AML-193 (cell line): ENCODE results near the gene TAOK1.
A peak's percentile ranks its signal among the peaks of the same experiment; 100 is the strongest.
"Not testable (repeated sequence)": the region's sequence is repeated elsewhere in the genome, so short reads cannot be mapped to it uniquely, and the experiment has no call there.

Experiments
- DNase-seq, 2 experiments: peaks; one replicate each; lab custom pipeline; 2025; lab: John Stamatoyannopoulos, UW

Gene TAOK1

DNA sequence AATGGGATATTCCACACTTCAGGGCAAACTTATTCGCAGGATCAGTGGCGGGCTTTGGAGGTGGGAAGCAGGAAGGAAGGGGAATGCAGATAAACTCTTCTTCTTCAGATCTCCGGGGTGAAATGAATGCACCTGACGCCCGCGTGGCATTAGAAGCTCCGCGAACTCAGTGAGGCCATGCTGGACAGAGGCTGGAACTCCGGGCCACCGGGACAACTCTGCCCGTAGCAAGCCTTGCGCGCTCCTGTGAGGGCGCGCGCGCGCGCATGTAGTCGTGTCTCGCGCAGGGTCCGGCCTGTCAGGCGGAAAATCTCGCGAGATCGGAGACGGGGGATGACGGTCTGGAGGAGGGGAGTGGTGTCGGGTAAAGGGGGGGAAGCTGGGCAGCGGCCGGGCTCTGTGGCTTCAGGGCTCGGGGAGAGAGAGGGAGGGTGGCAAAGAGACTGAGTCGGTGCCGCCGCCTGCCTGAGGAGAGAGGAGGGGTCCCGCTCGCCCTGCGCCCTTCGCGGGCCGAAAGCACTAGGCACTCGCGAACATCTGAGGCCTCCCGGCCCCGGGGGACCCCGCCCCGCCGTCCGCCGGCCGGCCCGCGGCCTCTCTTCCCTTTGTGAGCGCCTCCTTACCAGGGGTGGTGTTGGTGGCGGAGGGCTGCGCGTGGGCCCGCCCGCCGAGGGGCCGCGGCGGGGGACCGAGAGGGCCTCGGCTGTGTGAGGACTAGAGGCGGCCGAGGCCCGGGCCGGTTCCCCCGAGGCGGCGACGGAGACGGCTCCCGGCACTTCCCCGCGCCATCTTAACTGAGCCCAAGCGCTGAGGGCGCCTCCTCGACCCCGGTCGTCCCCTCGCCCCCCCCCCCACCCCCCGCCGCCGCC is at the start of gene TAOK1:
TSS of gene TAOK1 (plus strand) at position 382 of the 869 bp plus-strand sequence. CDS start 61,186 bp downstream, outside the sequence.
- peak; percentile 98 for DNase-seq

DNA sequence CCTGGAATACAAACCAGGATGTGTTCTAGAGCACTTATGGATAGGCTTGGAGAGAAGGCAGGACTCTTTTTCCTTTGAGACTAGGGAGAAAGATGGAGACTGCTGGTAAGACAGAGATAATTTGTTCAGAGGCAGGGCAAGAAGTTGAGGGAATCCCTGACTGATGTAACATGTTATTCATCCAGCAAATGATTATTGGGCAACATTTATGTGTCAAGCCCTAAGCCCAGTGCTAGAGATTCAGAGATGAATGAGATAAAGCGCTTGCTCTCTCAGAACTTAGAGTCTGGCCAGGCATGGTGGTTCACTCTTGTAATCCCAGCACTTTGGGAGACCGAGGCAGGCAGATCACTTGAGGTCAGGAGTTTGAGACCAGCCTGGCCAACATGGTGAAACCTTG is 48.4 kb upstream of the TAOK1 start:
- peak; percentile 47 to 55 for DNase-seq

DNA sequence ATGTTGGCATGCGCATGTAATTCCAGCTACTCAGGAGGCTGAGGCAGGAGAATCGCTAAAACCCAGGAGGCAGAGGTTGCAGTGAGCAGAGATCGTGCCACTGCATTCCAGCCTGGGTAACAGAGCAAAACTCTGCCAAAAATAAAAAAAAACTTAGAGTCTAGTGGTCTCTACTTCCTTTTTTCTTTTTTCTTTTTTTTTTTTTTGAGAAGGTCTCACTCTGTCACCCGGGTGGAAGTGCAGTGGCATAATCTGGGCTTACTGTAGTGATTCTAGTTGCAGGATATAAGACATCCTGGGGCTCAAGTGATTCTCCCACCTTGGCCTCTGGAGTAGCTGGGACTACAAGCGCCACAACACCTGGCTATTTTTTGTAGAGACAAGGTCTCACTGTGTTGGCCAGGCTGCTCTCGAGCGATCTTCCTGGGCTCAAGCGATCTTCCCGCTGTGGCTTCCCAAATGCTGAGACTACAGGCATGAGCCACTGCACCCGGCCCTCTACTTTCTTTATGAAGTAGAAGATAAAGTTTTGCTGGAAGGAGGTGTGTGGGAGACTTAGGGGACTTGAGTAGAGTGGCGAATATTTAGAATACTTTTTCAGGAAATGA is 47.9 kb upstream of the TAOK1 start:
- DNase-seq, result peak in 1 of 2 experiments; percentile 28

DNA sequence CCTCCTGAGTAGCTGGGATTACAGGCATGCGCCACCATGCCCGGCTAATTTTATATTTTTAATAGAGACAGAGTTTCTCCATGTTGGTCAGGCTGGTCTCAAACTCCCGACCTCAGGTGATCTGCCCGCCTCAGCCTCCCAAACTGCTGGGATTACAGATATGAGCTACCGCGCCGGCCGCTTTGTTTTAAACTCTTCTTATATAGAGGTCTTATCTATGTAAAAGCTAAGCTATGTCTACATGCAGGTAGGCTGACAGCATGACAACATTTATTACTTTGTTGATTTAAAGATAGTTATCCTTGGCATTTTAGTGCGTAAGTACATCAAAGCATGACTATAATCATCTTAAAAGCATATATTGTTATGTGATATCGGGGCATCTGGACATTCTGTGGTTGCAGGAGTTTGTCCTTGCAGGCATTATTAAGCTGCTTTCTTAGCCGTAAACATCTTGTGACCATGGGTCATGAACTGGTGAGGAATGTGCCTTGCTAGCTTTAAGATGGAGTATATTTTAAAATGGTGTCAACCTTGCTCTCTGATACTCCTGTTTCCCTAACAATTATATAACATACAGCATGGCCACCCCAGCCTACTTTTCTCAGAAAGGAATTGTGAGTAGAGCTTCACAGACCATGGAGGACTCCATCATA is 45.8 kb upstream of the TAOK1 start:
- DNase-seq, result no peak

DNA sequence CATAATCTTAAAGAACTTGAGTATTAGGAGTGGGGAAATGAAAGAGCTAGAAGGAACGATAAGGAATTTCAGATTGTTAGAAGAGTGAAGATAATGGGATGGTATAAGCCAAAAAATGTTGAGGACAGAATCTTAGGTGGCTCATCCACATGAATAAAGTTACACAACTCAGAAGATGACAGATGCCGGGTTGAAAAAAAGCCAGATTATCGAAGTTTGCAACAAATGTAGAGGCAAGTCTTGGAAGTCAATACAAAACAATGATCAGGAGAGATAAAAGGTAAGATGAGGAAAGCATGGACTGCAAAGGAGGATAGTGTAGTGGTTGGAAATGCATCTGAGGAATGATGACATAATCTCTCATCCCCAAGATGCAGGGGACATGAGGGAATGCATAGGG is 45.1 kb upstream of the TAOK1 start:
- no peak for DNase-seq

DNA sequence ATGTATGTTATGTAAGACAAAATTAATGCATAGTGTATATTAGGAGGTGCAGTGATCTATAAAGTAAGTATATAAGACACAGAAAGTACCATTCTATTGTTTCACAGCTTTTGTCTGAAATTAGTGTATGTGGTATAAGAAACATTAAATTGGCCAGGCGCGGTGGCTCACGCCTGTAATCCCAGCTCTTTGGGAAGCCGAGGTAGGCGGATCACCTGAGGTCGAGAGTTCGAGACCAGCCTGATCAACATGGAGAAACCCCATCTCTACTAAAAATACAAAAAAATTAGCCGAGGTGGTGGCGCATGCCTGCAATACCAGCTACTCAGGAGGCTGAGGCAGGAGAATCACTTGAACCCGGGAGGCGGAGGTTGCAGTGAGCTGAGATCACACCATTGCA is 44.7 kb upstream of the TAOK1 start:
- DNase-seq, result not testable (repeated sequence)

DNA sequence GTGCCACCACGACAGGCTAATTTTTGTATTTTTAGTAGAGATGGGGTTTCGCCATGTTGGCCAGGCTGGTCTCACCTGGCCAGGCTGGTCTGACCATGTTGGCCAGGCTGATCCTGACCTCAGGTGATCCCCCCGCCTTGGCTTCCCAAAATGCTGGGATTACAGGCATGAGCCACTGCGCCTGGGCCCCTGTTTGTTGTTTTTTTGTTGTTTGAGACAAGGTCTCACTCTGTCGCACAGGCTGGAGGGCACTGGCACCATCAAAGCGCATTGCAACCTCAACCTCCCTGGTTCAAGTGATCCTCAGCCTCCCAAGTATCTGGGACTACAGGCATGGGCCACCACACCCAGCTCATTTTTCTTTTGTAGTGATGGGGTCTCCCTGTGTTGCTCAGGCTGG is 43.7 kb upstream of the TAOK1 start:
- no peak for DNase-seq

DNA sequence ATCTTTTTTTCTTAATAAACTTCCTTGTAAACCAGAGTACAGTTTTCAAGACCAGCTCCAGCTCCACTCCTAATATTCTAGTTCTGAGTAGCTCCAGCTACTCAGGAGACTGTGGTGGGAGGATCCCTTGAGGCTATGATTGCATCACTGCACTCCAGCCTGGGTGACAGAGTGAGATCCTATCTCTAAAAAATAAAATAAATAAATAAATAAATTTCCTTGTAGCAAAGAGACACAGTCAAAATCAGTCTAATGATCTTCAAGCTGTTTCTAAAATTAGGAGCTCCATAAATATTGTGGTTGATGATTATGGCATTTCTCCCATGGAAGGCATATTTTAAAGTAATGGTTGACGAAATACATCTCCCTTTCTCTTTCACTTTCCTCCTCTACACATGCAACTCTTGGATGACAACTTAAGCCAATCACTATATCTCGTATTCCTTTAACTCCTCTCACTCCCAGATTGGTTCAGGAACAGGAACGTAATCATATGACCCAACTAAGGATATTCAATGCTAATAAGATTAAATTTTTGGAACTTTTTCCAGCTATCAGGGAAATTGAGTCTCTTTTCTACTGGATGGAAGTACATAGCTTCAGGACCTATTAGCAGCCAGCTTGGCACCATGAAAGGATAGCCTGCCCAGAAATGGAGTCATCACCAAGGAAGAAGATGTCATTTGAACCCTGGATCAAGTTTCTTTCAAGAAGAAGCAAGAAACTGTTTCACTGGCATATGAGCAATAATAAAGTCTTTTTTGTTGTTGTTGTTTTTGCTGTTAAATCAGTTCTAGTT is 42.1 kb upstream of the TAOK1 start:
- DNase-seq, result no peak

DNA sequence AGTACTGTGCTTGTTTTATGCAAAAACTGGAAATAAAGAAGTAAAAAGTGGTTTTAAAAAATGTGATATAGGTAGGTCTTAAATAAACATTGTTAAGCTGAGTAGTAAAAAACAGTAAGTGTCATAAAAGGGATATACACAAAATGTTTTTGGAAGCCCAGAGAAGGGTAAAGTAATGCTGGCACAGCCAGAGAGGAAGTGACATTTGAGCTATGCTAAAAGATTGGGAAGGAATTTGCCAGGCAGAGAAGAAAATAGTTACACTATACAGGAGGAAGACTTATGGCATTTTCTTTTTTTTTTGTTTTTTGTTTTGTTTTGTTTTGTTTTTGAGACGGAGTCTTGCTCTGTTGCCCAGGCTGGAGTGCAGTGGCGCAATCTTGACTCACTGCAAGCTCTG is 40.8 kb upstream of the TAOK1 start:
- DNase-seq, result no peak

DNA sequence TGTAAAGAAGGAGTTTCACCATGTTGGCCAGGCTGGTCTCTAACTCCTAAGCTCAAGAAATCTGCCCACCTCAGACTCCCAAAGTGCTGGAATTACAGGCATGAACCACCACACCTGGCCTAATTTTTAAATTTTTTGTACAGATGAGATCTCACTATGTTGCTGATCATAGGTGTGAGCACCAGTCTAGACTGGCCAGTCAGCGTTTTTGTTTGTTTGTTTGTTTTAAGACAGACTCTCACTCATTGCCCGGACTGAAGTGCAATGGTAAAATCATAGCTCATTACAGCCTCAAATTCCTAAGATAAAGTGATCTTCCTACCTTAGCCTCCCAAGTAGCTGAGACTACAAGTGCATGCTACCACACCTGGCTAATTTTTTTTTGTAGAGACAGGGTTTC is 38.0 kb upstream of the TAOK1 start:
- DNase-seq, result no peak

DNA sequence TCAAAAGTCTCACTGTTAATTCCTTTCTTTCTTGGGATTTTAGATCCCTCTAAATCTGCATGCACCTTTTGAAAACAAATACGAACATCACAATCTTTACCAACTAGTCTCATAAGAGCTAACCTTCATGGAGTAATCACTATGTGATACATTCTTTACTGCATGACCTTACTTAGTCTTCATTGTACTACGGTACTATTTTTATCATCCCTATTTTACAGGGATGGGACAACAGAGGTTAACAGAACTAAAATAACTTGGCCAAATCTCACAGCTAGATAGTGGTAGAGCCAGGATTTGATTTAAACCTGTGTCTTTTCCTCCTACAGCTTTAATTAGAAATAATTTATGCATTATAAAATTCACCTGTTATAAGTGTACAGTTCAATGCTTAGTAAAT is 32.9 kb upstream of the TAOK1 start:
- DNase-seq, result no peak

DNA sequence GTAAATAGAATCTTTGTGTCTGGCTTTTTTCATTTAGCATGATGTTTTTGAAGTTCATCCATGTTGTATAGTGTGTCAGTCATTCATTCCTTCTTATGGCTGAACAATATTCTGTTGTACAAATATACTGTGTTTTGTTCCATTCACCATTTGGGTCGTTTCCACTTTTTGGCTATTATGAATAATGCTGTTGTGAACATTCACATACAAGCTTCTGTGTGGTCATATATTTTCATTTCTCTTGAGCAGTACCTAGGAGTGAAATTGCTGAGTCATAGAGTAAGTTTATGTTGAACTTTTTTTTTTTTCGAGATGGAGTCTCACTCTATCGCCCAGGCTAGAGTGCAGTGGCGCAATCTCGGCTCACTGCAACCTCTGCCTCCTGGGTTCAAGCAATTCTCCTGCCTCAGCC is 32.3 kb upstream of the TAOK1 start:
- DNase-seq, result peak in 1 of 2 experiments; percentile 13

DNA sequence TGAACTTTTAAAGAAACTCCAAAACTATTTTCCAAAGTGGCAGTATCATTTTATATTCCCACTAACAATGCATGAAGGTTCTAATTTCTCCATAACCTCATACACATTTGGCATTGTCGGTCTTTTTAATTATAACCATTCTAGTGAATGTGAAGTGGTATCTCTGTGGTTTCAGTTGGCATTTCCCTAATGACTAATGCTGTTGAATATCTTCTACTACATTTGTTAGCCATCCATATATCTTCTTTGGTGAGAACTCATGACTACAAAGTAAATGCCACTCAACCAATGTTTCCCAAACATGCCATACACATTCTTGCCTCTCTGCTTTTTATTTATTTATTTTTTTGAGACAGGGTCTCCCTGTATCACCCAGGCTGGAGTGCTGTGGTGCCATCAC is 31.7 kb upstream of the TAOK1 start:
- DNase-seq, result no peak

DNA sequence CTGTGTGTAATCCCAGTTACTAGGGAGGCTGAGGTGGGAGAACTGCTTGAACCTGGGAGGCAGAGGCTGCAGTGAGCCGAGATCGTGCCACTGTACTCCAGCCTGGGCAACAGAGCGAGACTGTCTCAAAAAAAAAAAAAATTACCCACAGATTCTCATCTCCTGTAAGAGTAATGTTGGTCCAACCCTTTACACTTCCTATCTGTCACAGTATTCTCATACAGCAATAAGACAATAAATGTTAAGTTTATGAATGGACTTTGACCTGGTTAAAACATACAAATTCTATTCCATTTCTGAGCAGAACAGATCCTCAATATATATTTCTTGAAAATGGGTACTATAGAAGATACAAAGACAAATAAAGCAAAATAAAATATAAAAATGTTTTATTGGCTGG is 30.4 kb upstream of the TAOK1 start:
- DNase-seq, result no peak

DNA sequence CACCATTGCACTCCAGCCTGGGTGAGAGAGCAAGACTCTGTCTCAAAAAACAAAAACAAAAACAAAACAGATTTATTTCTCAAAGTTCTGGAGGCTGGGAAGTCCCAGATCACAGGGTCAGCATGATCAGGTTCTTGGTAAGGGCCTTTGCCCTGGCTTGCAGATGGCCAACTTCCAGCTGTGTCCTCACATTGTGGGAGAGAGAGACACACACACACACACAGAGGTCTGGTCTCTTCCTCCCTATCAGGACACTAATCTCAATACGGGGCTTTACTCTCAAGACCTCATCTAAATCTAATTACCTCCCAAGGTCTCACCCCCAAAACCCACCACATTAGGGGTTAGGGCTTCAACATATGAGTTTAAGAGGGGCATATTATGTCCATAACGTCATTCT is 26.4 kb upstream of the TAOK1 start:
- no peak for DNase-seq

DNA sequence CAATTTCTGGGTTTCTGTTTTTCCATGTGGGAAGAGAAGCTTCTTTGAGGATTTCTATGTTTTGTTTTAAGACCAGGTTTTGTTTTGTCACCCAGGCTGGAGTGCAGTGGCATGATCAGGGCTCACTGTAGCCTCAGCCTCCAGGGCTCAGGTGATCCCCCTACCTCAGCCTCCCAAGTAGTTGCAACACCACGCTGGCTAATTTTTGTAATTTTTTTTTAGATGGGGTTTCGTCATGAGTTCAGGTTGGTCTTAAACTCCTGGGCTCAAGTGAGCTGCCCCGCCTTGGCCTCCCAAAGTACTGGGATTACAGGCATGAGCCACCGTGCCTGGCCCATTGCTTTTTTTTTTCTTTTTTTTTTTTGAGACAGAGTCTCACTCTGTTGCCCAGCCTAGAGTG is 25.5 kb upstream of the TAOK1 start:
- no peak for DNase-seq

DNA sequence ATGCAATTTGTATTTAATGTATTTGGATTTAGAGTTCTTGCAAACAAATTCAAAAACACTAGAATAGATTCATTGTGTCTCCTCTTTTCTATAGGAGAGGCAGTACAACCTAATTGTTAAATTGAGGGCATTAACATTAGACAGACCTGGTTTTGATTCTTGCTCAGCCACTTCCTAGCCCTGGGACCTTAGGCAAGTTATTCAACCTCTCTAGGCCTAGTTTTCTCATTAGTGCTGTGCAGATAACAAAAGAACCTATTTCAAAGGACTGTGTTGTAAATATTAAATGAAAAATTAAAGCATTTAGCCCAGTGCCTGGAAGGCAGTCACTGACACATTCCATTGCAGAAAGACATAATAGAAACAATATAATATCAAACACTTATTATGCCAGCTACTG is 22.0 kb upstream of the TAOK1 start:
- no peak for DNase-seq

DNA sequence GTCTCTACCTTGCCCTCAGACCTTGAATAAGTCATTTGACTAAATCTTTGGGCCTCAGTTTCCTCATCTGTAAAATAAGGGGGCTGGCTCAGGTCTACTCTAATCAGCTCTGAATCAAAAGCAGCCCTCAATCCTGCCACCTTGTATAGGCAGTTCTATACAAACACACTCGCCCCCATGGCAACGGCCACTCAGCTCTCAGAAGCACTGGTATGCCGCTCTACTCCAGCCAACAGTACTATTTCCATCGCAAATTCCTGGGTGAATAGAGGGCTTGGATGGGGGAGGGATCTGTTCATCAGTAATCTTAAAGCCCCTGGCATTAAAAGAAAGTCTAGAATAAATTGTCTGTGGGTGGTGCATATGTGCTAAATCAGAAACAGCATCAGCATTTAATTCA is 21.2 kb upstream of the TAOK1 start:
- DNase-seq, result no peak

DNA sequence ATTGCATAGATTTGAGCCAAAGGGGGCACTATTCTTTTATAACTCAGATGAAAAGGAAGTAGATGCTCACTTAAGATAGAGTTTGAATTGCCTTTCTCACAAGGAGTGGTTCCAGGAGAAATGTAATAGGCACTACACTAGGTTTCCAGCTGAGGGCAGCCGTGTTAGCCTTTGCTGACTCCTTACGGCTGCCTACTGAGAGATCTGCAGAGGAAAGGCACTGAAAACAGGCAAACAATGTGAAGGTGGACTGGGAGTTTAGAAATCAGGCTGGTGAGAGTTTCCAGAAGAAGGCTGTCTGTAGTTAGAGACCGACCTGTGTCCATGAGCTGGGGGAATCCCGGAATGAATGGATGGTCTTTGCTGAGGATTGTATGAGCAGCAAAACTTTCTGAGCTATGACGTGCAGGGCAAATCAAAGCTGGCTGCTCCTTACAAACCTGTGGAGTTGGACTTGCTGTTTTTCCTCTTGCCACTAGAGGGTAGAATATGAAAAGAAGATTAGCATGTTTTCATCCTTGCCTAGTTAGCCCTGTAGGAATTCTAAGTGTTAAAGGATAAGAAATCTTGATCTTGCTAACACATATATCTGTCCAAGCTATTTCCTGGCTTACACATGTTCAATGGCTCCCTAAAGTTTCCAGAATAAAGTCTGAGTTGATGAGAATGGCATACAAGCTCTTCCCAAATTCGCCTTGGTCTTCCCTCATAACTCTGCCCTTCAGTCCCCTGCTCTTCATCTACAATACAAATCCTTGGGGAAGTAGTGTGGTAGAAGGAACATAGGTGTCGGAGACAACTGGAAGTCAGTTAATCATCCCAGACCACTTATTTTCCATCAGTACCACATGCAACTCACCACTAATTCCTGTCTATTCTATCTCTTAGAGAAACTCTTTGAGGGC is 20.1 kb upstream of the TAOK1 start:
- peak; percentile 74 to 86 for DNase-seq

DNA sequence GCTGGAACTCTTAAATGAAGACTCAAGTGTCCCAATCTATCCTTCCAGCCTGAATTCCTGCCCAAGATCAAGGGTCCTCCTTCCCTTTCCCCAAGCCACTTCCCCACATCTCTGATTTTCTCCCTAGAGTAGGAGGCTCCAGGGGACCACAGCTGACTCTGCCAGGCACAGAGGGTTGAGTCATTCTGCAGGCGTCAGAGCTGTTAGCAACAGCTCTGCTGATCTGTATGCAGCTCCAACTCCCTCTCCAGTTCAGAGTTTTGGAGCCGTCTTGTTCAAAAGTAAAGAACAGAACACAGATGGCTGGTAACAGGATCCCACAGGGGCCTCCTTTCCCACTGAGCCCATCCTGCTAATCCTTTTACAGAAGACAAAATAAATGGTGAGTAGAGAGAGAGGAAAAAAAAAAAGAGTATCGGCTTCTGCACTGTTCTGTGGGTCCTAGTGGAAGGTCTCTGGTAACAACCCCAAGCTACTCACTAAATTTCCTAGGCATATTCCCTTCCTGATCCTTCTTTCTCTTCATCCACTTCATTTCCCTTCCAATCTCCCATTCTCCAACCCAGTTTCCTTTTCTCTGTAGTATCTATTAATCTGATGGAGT is 13.4 kb upstream of the TAOK1 start:
- no peak for DNase-seq

DNA sequence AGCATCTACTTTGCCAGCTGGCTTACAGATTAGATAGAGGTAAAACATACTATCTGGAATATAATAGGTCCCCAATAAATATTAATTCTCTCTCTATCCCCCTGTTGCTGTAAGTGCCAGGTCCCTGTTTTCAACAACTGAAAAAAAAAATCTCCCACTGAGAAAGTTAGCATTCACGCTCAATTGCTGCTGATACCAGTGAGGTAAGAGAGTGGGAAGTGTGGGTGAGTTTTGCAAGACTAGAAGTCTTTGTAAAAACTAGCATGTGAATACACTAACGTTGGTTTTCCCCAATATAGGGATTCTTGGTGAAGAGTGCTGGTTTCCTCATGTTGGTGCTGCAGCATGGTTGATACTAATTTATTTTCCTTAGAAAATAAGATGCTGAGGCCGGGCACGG is 11.7 kb upstream of the TAOK1 start:
- no peak for DNase-seq
